GM23338 (cell line): Measurements from ENCODE around the gene RAD23A. TPM values are rescaled to one million over a fixed set of nuclear protein-coding genes. Genes with fewer than 3 reads are reported as not detected.

Experiments used
- ATAC-seq: fragments of 200-7000 bp; cut with Tn5 transposase; 3 replicates; pipeline ENCODE4 v1.9.1; 2020
- DNase-seq: peaks from one replicate; pipeline ENCODE4 v3.0.0-alpha.2; 2015; ENCODE audit warnings: low spot score
- H2AFZ ChIP-seq: fragments of 200-600 bp; sonication (generic); 2 replicates; pipeline ENCODE4 v1.8.0; 2016; ENCODE audit warnings: antibody characterized with exemption, mild to moderate bottlenecking, moderate library complexity
- H3F3A ChIP-seq: fragments of 200-600 bp; sonication (generic); replicated peaks from 2 replicates; pipeline ENCODE4 v1.8.0; 2017; ENCODE audit warnings: antibody characterized with exemption, mixed run types, low read depth
- H3K27ac ChIP-seq: fragments of 200-600 bp; sonication (generic); 2 replicates; pipeline ENCODE4 v1.6.1; 2016; ENCODE audit warnings: low read depth
- H3K27me3 ChIP-seq: fragments of 200-600 bp; sonication (generic); 2 replicates; pipeline ENCODE4 v1.8.0; 2016; ENCODE audit warnings: mild to moderate bottlenecking, mixed run types, moderate library complexity; ENCODE audit not compliant: insufficient read depth
- H3K36me3 ChIP-seq: fragments of 200-600 bp; sonication (generic); 2 replicates; pipeline ENCODE4 v1.8.0; 2016; ENCODE audit warnings: mild to moderate bottlenecking; ENCODE audit not compliant: insufficient read depth
- H3K4me1 ChIP-seq: fragments of 200-600 bp; sonication (generic); 2 replicates; pipeline ENCODE4 v1.8.0; 2016; ENCODE audit warnings: mild to moderate bottlenecking, moderate library complexity; ENCODE audit not compliant: insufficient read depth
- H3K4me2 ChIP-seq: fragments of 200-600 bp; sonication (generic); 2 replicates; pipeline ENCODE4 v1.7.1; 2017; ENCODE audit warnings: mixed run types
- H3K4me3 ChIP-seq: fragments of 200-600 bp; sonication (generic); 2 replicates; pipeline ENCODE4 v1.6.1; 2016; ENCODE audit warnings: mixed run types
- H3K79me2 ChIP-seq: fragments of 200-600 bp; sonication (generic); replicated peaks from 2 replicates; pipeline ENCODE4 v1.8.0; 2017; ENCODE audit warnings: mild to moderate bottlenecking; ENCODE audit not compliant: insufficient read depth
- H3K9me2 ChIP-seq: fragments of 200-600 bp; sonication (generic); 2 replicates; pipeline ENCODE4 v1.8.0; 2017; ENCODE audit not compliant: insufficient read depth
- H4K20me1 ChIP-seq: fragments of 200-600 bp; sonication (generic); replicated peaks from 2 replicates; pipeline ENCODE4 v1.8.0; 2017; ENCODE audit warnings: mild to moderate bottlenecking; ENCODE audit not compliant: insufficient read depth
- H3K27ac Mint-ChIP-seq: 2 replicates; pipeline ENCODE4 v1.8.0; 2020; ENCODE audit warnings: inconsistent platforms, mild to moderate bottlenecking, moderate library complexity, mixed read lengths
- H3K27me3 Mint-ChIP-seq: 3 replicates; pipeline ENCODE4 v1.8.0; 2022; ENCODE audit warnings: low read depth, mild to moderate bottlenecking, moderate library complexity, mixed read lengths, inconsistent platforms; ENCODE audit not compliant: insufficient read depth, poor library complexity
- H3K36me3 Mint-ChIP-seq: 3 replicates; pipeline ENCODE4 v1.8.0; 2021; ENCODE audit warnings: low read depth, mild to moderate bottlenecking, inconsistent platforms, moderate library complexity, mixed read lengths
- H3K4me1 Mint-ChIP-seq: 3 replicates; pipeline ENCODE4 v1.8.0; 2020; ENCODE audit warnings: mild to moderate bottlenecking, inconsistent platforms, mixed read lengths
- H3K4me3 Mint-ChIP-seq: 3 replicates; pipeline ENCODE4 v1.8.0; 2021; ENCODE audit warnings: moderate library complexity, mild to moderate bottlenecking, inconsistent platforms, mixed read lengths
- H3K9me3 Mint-ChIP-seq: 3 replicates; pipeline ENCODE4 v1.8.0; 2020; ENCODE audit warnings: moderate library complexity, mild to moderate bottlenecking, inconsistent platforms, mixed read lengths
- CTCF ChIP-seq, 2 experiments: fragments of 200-600 bp in 1 of 2; sonication (generic) in 1 of 2; conservative IDR thresholded peaks; 2 replicates each; pipeline versions ENCODE4 v1.5.1 to v1.6.1; 2016 to 2017; ENCODE audit warnings: antibody characterized with exemption in 2 of 2, low read depth in 2 of 2, mild to moderate bottlenecking in 2 of 2, moderate library complexity in 1 of 2
- ETS1 ChIP-seq: IDR thresholded peaks from 2 replicates; pipeline ENCODE4 v1.6.1; 2016; ENCODE audit warnings: antibody characterized with exemption
- EZH2 ChIP-seq: fragments of 200-600 bp; sonication (generic); IDR thresholded peaks from one replicate; pipeline ENCODE4 v1.8.0; 2017; ENCODE audit warnings: antibody characterized with exemption, mild to moderate bottlenecking, low read depth; ENCODE audit not compliant: unreplicated experiment
- EZH2phosphoT487 ChIP-seq: fragments of 200-600 bp; sonication (generic); IDR thresholded peaks from one replicate; pipeline ENCODE4 v1.8.1; 2018; ENCODE audit warnings: antibody characterized with exemption; ENCODE audit not compliant: unreplicated experiment
- NANOG ChIP-seq: IDR thresholded peaks from 2 replicates; pipeline ENCODE4 v1.6.1; 2016; ENCODE audit warnings: antibody characterized with exemption, borderline replicate concordance
- POLR2AphosphoS5 ChIP-seq: IDR thresholded peaks from 2 replicates; pipeline ENCODE4 v1.6.1; 2016; ENCODE audit warnings: antibody characterized with exemption, low read depth
- REST ChIP-seq: IDR thresholded peaks from one replicate; pipeline ENCODE4 v1.6.1; 2018; ENCODE audit warnings: antibody characterized with exemption; ENCODE audit not compliant: unreplicated experiment
- STAT1 ChIP-seq: IDR thresholded peaks from one replicate; pipeline ENCODE4 v1.6.1; 2016; ENCODE audit warnings: antibody characterized with exemption; ENCODE audit not compliant: unreplicated experiment
- ZNF114 ChIP-seq: fragments of 250-450 bp; sonication (Bioruptor Pico); IDR thresholded peaks from 2 replicates; pipeline ENCODE4 v1.5.0; 2020; ENCODE audit warnings: mild to moderate bottlenecking, moderate library complexity
- polyA plus RNA-seq: library from polyadenylated mRNA; unstranded; fragments of >200 nt; fragmentation: Nextera tagmentation; extraction: Ambion mirVana; gene quantifications from 2 replicates; pipeline ENCODE4 v1.2.1, GENCODE V29; 2016
- total RNA-seq: library from RNA; depleted of rRNA; stranded (reverse); fragments of >200 nt; shearing (Covaris generic); gene quantifications from 2 replicates; pipeline ENCODE4 v1.2.3, GENCODE V29; 2014

The RAD23A gene
- total and polyA plus RNA-seq, 2 experiments from 2014 or later = 69.7 to 127 TPM

- TF ChIP-seq REST = no peak
- no peak for TF ChIP-seq CTCF (conservative IDR thresholded peaks at IDR 0.05; ENCODE audit: low read depth in 2 of 2)
- TF ChIP-seq EZH2 = no peak
- no peak for TF ChIP-seq ZNF114 (CRISPR knock-in tag)
Observed at GRCh38 chr19:12946092-12946721, 545 bp downstream of the RAD23A start (continued).

- Histone ChIP-seq H3F3A (peaks cover 40% of the 10 kb centered on the region), H2AFZ (no peak overlapping the region), H3K27ac (peak overlapping the region; percentile 98), H3K4me2 (peak overlapping the region; percentile 82), H3K4me3 (peak overlapping the region; percentile 77), H3K36me3 (peaks cover 40% of the 10 kb centered on the region), H3K9me2 (no peaks in the 10 kb centered on the region), H3K79me2 (peaks cover 18% of the 10 kb centered on the region), H3K27me3 (no peaks in the 10 kb centered on the region), H4K20me1 (peaks cover 17% of the 10 kb centered on the region), H3K4me1 (peaks cover 14% of the 10 kb centered on the region)
- TF ChIP-seq POLR2AphosphoS5 (no peak), EZH2phosphoT487 (no peak), CTCF (conservative IDR thresholded peaks at IDR 0.05; ENCODE audit: low read depth in 2 of 2) (no peak), STAT1 (no peak), ETS1 (no peak), NANOG (no peak)
- Mint-ChIP-seq H3K27me3 (peaks cover 31% of the 10 kb centered on the region), H3K4me3 (peak overlapping the region; percentile 95), H3K9me3 (no peaks in the 10 kb centered on the region; the same call in 1 of the 3 replicates), H3K36me3 (peaks cover 88% of the 10 kb centered on the region), H3K27ac (peak overlapping the region; percentile 99), H3K4me1 (peaks cover 11% of the 10 kb centered on the region)
- peak; percentile 5; the same call in 1 of the 3 replicates for ATAC-seq
- DNase-seq = no peak
Observed at GRCh38 chr19:12946731-12947496, 1.3 kb downstream of the RAD23A start.
